ENCODE results near the gene ELP2.
A peak's percentile ranks its signal among the peaks of the same experiment; 100 is the strongest.
"Not testable (repeated sequence)": the region's sequence is repeated elsewhere in the genome, so short reads cannot be mapped to it uniquely, and the experiment has no call there.

Gene ELP2, protein sequence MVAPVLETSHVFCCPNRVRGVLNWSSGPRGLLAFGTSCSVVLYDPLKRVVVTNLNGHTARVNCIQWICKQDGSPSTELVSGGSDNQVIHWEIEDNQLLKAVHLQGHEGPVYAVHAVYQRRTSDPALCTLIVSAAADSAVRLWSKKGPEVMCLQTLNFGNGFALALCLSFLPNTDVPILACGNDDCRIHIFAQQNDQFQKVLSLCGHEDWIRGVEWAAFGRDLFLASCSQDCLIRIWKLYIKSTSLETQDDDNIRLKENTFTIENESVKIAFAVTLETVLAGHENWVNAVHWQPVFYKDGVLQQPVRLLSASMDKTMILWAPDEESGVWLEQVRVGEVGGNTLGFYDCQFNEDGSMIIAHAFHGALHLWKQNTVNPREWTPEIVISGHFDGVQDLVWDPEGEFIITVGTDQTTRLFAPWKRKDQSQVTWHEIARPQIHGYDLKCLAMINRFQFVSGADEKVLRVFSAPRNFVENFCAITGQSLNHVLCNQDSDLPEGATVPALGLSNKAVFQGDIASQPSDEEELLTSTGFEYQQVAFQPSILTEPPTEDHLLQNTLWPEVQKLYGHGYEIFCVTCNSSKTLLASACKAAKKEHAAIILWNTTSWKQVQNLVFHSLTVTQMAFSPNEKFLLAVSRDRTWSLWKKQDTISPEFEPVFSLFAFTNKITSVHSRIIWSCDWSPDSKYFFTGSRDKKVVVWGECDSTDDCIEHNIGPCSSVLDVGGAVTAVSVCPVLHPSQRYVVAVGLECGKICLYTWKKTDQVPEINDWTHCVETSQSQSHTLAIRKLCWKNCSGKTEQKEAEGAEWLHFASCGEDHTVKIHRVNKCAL

DNA sequence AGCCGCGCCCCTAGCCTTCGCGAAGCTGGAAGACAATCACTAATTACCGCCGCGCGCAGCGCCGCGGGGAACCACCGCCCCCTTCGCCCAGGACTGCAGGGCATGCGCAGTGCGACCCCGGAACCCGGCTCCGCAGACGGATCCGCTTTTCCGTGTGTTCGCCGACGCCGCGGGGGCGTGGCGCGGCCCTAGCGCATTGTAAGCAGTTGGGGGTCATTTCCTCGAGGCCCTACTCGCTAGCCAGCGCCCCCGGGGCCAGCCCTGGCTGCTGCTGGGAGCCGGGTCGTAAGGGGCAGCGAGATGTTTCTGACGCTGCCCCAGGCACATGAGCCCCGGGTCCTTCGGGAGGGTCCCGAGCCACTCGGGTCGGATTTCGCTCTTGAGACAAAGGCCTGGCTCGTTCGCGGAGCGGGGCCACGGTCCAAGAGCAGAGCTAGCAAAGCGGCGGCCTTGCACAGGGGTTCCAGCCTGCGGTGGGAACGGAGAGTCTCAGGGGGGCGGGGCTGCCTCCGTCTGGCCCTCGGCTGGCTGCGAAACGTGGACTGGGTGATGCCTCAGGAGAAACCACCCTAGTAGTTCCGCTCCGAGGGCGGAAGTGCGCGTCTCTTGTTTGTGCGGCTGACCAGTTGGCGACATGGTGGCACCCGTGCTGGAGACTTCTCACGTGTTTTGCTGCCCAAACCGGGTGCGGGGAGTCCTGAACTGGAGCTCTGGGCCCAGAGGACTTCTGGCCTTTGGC, at the start of gene ELP2, which contains the start of gene SLC39A6:
Gene ELP2 (plus strand): TSS at position 600 of the 739 bp plus-strand sequence. CDS start 35 bp downstream, at position 635.
Gene SLC39A6 (minus strand): TSS at position 41 of the 739 bp plus-strand sequence. CDS start 2,333 bp downstream, outside the sequence.
- H3K4me1 Mint-ChIP-seq = peaks cover 59% of the 10 kb centered on the region
- peak within 1 kb of the TSS; percentile 96 for H3K4me3 Mint-ChIP-seq
- H3K27ac Mint-ChIP-seq = peak within 1 kb of the TSS; percentile 99
- TF ChIP-seq, protein P1, sequence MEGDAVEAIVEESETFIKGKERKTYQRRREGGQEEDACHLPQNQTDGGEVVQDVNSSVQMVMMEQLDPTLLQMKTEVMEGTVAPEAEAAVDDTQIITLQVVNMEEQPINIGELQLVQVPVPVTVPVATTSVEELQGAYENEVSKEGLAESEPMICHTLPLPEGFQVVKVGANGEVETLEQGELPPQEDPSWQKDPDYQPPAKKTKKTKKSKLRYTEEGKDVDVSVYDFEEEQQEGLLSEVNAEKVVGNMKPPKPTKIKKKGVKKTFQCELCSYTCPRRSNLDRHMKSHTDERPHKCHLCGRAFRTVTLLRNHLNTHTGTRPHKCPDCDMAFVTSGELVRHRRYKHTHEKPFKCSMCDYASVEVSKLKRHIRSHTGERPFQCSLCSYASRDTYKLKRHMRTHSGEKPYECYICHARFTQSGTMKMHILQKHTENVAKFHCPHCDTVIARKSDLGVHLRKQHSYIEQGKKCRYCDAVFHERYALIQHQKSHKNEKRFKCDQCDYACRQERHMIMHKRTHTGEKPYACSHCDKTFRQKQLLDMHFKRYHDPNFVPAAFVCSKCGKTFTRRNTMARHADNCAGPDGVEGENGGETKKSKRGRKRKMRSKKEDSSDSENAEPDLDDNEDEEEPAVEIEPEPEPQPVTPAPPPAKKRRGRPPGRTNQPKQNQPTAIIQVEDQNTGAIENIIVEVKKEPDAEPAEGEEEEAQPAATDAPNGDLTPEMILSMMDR (IDR thresholded peaks at IDR 0.05) = no peak
- DNase-seq = peak; percentile 98
- peaks cover 6% of the 10 kb centered on the region for H3K27me3 Mint-ChIP-seq (ENCODE audit: low read depth, poor library complexity)
- no peaks in the 10 kb centered on the region for H3K9me3 Mint-ChIP-seq
- H3K36me3 Mint-ChIP-seq (ENCODE audit: low read depth) = peaks cover 42% of the 10 kb centered on the region

DNA sequence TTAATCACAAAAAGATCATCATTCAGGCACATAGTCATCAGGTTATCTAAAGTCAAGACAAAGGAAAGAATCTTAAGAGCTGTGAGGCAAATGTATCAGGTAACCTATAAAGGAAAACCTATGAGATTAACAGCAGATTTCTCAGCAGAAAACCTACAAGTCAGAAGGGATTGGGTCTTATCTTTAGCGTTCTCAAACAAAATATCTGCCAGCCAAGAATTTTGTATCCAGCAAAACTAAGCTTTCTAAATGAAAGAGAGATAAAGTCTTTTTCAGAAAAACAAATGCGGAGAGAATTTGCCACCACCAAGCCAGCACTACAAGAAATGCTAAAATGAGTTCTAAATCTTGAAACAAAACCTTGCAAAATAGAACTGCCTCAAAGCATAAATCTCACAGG, 48.6 kb upstream of the ELP2 start:
- peaks cover 11% of the 10 kb centered on the region for H3K27me3 Mint-ChIP-seq (ENCODE audit: low read depth, poor library complexity)
- not testable (repeated sequence) for H3K36me3 Mint-ChIP-seq (ENCODE audit: low read depth); DNase-seq; H3K4me3 Mint-ChIP-seq; H3K27ac Mint-ChIP-seq; H3K4me1 Mint-ChIP-seq
- H3K9me3 Mint-ChIP-seq = peaks cover 65% of the 10 kb centered on the region

DNA sequence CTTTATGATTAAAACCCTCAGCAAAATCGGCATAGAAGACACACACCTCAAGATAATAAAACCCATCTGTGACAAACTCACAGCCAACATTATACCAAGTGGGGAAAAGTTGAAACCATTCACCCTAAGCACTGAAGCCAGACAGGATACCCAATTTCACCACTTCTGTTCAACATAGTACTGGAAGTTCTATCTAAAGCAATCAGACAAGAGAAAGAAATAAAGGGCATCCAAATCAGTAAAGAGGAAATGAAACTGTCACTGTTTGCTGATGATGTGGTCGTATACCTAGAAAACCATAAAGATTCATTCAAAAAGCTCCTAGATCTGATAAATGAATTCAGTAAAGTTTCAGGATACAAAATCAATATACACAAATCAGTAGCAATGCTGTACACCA, 46.0 kb upstream of the ELP2 start:
- peaks cover 11% of the 10 kb centered on the region for H3K27me3 Mint-ChIP-seq (ENCODE audit: low read depth, poor library complexity)
- H3K4me3 Mint-ChIP-seq = no peak overlapping the region
- H3K4me1 Mint-ChIP-seq = no peaks in the 10 kb centered on the region
- DNase-seq = no peak
- H3K9me3 Mint-ChIP-seq = peaks cover 57% of the 10 kb centered on the region
- no peaks in the 10 kb centered on the region for H3K36me3 Mint-ChIP-seq (ENCODE audit: low read depth)
- TF ChIP-seq, protein P1 (IDR thresholded peaks at IDR 0.05) = no peak
- no peak overlapping the region for H3K27ac Mint-ChIP-seq

DNA sequence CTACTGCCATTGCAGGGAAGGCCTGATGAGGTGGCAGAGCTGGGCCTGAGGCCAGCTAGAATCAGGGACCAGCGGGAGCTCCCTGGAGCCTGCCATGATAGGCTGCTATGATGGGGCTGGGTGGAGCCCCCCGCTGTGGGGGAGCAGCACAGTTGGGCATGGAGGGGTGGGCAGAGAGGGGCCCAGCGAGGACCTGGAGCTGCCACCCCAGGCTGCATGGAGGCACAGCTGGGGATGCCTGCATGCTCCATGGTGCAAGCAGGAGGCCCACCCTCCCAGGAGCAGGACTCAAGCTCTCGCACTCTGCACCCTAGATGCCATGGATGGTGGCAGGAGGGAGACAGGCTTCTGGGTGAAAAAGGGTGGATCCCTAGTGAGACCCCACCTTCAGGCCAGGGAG, 44.5 kb upstream of the ELP2 start:
- DNase-seq = no peak
- Mint-ChIP-seq H3K36me3 (ENCODE audit: low read depth) (no peaks in the 10 kb centered on the region), H3K4me3 (no peak overlapping the region), H3K4me1 (no peaks in the 10 kb centered on the region), H3K9me3 (peaks cover 43% of the 10 kb centered on the region), H3K27ac (no peak overlapping the region), H3K27me3 (ENCODE audit: low read depth, poor library complexity) (peaks cover 6% of the 10 kb centered on the region)
- TF ChIP-seq, protein P1 (IDR thresholded peaks at IDR 0.05) = no peak

DNA sequence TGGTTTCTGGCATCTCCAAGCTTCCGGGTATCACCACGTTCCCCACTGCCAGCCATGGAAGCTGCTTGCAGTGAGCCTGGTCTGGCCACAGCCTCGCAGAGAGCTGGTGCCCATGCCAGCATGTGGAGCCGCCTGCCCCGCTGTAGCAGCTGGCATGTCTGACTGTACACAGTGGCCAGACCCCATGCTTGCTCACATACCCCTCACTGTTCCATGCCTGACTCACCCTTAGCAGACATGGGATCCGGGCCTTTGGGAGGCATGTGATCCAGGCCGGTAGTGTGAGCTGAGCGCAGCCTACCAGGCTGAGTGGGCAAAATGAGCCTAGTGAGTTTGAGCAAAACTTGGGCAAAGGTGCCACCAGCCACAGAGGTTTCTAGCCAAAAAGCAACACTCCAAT, 43.5 kb upstream of the ELP2 start:
- TF ChIP-seq, protein P1 (IDR thresholded peaks at IDR 0.05) = no peak
- Mint-ChIP-seq H3K27me3 (ENCODE audit: low read depth, poor library complexity) (peaks cover 6% of the 10 kb centered on the region), H3K4me3 (no peak overlapping the region), H3K36me3 (ENCODE audit: low read depth) (no peaks in the 10 kb centered on the region), H3K4me1 (no peaks in the 10 kb centered on the region), H3K27ac (no peak overlapping the region), H3K9me3 (peaks cover 33% of the 10 kb centered on the region)
- no peak for DNase-seq

DNA sequence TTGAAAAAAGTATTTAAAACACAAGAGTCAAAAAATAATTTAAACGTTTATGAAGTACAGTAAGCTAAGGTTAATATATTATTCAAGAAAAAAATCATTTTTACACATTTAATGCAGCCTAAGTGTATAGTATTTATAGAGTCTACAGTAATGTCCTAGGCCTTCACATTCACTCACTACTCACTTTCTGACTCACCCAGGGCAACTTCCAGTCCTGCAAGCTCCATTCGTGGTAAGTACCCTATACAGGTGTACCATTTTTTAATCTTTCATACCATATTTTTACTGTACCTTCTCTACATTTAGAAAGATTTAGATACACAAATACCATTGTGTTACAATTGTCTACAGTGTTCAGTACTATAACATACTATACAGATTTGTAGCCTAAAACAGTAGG, 41.4 kb upstream of the ELP2 start:
- TF ChIP-seq, protein P1 (IDR thresholded peaks at IDR 0.05) = no peak
- no peak for DNase-seq
- Mint-ChIP-seq H3K27me3 (ENCODE audit: low read depth, poor library complexity) (peaks cover 6% of the 10 kb centered on the region), H3K9me3 (peaks cover 13% of the 10 kb centered on the region), H3K27ac (no peak overlapping the region), H3K4me1 (no peaks in the 10 kb centered on the region), H3K4me3 (no peak overlapping the region), H3K36me3 (ENCODE audit: low read depth) (no peaks in the 10 kb centered on the region)
